NT2/D1 (cell line): ENCODE data around the gene ADAM19.

Source experiments
- DNase-seq: peaks from one replicate; pipeline ENCODE4 v3.0.0-alpha.2; 2011; ENCODE audit warnings: low read depth, low spot score
- H3K27me3 ChIP-seq: 2 replicates; pipeline ENCODE4 v1.6.0; 2011; ENCODE audit warnings: mild to moderate bottlenecking; ENCODE audit not compliant: insufficient read length, insufficient read depth
- H3K36me3 ChIP-seq: 2 replicates; pipeline ENCODE4 v1.6.1; 2011; ENCODE audit warnings: mild to moderate bottlenecking, low read length, mixed read lengths; ENCODE audit not compliant: insufficient read depth, insufficient read length
- H3K4me1 ChIP-seq: 2 replicates; pipeline ENCODE4 v1.5.1; 2011; ENCODE audit not compliant: insufficient read depth, insufficient read length
- H3K4me3 ChIP-seq: 2 replicates; pipeline ENCODE4 v1.5.1; 2011; ENCODE audit warnings: low read depth; ENCODE audit not compliant: insufficient read length
- H3K9ac ChIP-seq: 2 replicates; pipeline ENCODE4 v1.6.0; 2011; ENCODE audit warnings: low read depth; ENCODE audit not compliant: insufficient read length
- H3K9me3 ChIP-seq: 2 replicates; pipeline ENCODE4 v1.5.1; 2011; ENCODE audit warnings: mild to moderate bottlenecking, low read length; ENCODE audit not compliant: insufficient read depth
- SUZ12 ChIP-seq: IDR thresholded peaks from 2 replicates; pipeline ENCODE4 v1.6.1; 2011; ENCODE audit not compliant: insufficient read length, insufficient read depth; ENCODE audit errors: extremely low read depth
- YY1 ChIP-seq: IDR thresholded peaks from 2 replicates; pipeline ENCODE4 v1.6.1; 2011; ENCODE audit not compliant: insufficient read length, insufficient read depth
- ZNF274 ChIP-seq: IDR thresholded peaks from 2 replicates; pipeline ENCODE4 v1.6.1; 2011; ENCODE audit warnings: mild to moderate bottlenecking, low read depth, low read length

Gene ADAM19

GRCh38 chr5:157518963-157519362 is 56.6 kb downstream of the ADAM19 start:
- peaks cover 74% of the 10 kb centered on the region for H3K36me3 ChIP-seq
- no peak overlapping the region for H3K9ac ChIP-seq
- TF ChIP-seq SUZ12: no peak
- TF ChIP-seq ZNF274: no peak
- no peak for TF ChIP-seq YY1
- H3K27me3 ChIP-seq: no peaks in the 10 kb centered on the region
- no peak for DNase-seq
- H3K4me3 ChIP-seq: no peak overlapping the region
- no peaks in the 10 kb centered on the region for H3K9me3 ChIP-seq
- H3K4me1 ChIP-seq: no peaks in the 10 kb centered on the region

- DNase-seq: no peak
Measured at GRCh38 chr5:157516626-157517325, 58.8 kb downstream of the ADAM19 start.

GRCh38 chr5:157516006-157516405 is 59.6 kb downstream of the ADAM19 start:
- Histone ChIP-seq H3K4me1 (no peaks in the 10 kb centered on the region), H3K36me3 (peaks cover 85% of the 10 kb centered on the region), H3K27me3 (no peaks in the 10 kb centered on the region), H3K9me3 (peaks cover 14% of the 10 kb centered on the region; the same call in 1 of the 2 replicates), H3K4me3 (no peak overlapping the region), H3K9ac (no peak overlapping the region)
- TF ChIP-seq SUZ12: no peak
- TF ChIP-seq ZNF274: no peak
- no peak for DNase-seq

More at GRCh38 chr5:157516626-157517325, 58.8 kb downstream of the ADAM19 start:
- Histone ChIP-seq H3K9me3 (peaks cover 11% of the 10 kb centered on the region; the same call in 1 of the 2 replicates), H3K27me3 (no peaks in the 10 kb centered on the region), H3K36me3 (peaks cover 79% of the 10 kb centered on the region), H3K4me3 (no peak overlapping the region), H3K4me1 (no peaks in the 10 kb centered on the region), H3K9ac (no peak overlapping the region)
- TF ChIP-seq YY1: no peak

GRCh38 chr5:157514974-157515373 is 60.6 kb downstream of the ADAM19 start:
- DNase-seq: no peak
- H3K4me1 ChIP-seq: no peaks in the 10 kb centered on the region
- peaks cover 85% of the 10 kb centered on the region for H3K36me3 ChIP-seq
- peaks cover 14% of the 10 kb centered on the region; the same call in 1 of the 2 replicates for H3K9me3 ChIP-seq
- no peak overlapping the region for H3K4me3 ChIP-seq
- no peaks in the 10 kb centered on the region for H3K27me3 ChIP-seq
- H3K9ac ChIP-seq: no peak overlapping the region
- TF ChIP-seq YY1 (no peak), SUZ12 (no peak), ZNF274 (no peak)

- DNase-seq: no peak
- Histone ChIP-seq H3K4me3 (no peak overlapping the region), H3K36me3 (peaks cover 86% of the 10 kb centered on the region), H3K4me1 (no peaks in the 10 kb centered on the region), H3K27me3 (no peaks in the 10 kb centered on the region), H3K9ac (no peak overlapping the region), H3K9me3 (peaks cover 14% of the 10 kb centered on the region; the same call in 1 of the 2 replicates)
- no peak for TF ChIP-seq ZNF274
- no peak for TF ChIP-seq SUZ12
Measured at GRCh38 chr5:157513182-157513581, 62.4 kb downstream of the ADAM19 start.

GRCh38 chr5:157511651-157512644 is 63.6 kb downstream of the ADAM19 start:
- H3K9me3 ChIP-seq: peaks cover 14% of the 10 kb centered on the region; the same call in 1 of the 2 replicates
- H3K4me1 ChIP-seq: no peaks in the 10 kb centered on the region
- H3K9ac ChIP-seq: no peak overlapping the region
- DNase-seq: no peak
- TF ChIP-seq ZNF274 (no peak), YY1 (no peak), SUZ12 (no peak)
- no peaks in the 10 kb centered on the region for H3K27me3 ChIP-seq
- no peak overlapping the region for H3K4me3 ChIP-seq
- H3K36me3 ChIP-seq: peaks cover 87% of the 10 kb centered on the region

GRCh38 chr5:157510682-157511081 is 64.9 kb downstream of the ADAM19 start:
- H3K27me3 ChIP-seq: no peaks in the 10 kb centered on the region
- H3K4me3 ChIP-seq: no peak overlapping the region
- no peak for DNase-seq
- H3K9ac ChIP-seq: no peak overlapping the region
- no peaks in the 10 kb centered on the region for H3K4me1 ChIP-seq
- TF ChIP-seq SUZ12: no peak
- peaks cover 14% of the 10 kb centered on the region; the same call in 1 of the 2 replicates for H3K9me3 ChIP-seq
- H3K36me3 ChIP-seq: peaks cover 88% of the 10 kb centered on the region
